ENCODE results near the gene ATP2A2.
"Not testable (repeated sequence)": the region's sequence is repeated elsewhere in the genome, so short reads cannot be mapped to it uniquely, and the experiment has no call there.

The ATP2A2 gene

GRCh38 chr12:110301065-110301806 is 20.2 kb downstream of the ATP2A2 start:
- DNase-seq = no peak

DNA sequence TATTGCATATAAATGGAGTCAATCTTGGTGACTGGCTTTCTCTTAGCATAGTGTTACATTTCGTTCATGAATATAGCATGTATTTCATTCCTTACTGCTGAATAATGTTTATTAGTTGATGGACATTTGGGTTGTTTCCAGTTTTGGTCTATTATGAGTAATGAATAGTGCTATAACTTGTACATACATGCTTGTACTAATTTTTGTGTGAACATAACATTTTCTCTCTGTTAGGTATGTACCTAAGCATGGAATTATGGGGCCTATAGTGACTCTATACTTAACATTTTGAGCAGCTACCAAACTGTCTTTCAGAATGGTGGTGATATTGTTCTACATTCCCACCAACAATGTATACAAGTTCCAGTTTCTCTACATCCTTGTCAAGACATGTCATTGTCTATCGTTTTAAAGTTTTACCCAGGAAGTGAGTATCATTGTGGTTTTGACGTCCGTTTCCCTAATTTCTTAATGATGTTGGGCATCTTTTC is 23.1 kb downstream of the ATP2A2 start:
- no peak for DNase-seq

DNA sequence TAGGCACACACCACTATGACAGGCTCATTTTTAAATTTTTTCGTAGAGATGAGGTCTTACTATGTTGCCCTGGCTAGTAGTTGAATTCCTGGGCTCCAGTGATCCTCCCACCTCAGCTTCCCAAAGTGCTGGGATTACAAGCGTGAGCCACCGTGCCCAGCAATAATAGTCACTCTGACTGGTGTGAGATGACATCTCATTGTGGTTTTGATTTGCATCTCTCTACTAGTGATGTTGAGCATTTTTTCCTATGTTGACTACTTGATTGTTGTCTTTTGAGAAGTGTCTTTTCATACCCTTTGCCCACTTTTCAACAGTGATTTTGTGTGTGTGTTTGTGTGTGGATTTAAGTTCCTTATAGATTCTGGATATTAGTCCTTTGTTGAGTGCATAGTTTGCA is 26.3 kb downstream of the ATP2A2 start:
- no peak for DNase-seq

DNA sequence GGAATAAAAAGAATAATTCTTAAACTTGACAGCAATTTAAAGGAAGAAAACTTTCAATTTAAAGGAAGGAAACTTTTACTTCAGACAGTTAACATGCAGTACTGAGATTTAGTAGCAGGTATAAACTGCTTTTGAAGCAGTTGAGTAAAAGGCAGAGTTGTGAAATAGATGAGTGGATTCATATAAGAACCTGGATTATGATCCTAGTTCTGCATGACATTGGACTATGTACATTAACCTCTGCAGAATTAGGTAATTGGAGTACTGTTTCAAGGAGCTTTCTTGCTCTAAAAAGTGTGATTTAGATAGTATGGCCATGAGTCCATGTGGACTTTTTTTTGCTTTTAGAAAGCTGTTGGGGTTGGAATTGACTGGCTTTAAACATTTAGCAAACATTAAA is 29.7 kb downstream of the ATP2A2 start:
- DNase-seq = no peak

- DNase-seq = no peak
Measured at GRCh38 chr12:110311903-110312302, 30.9 kb downstream of the ATP2A2 start.

DNA sequence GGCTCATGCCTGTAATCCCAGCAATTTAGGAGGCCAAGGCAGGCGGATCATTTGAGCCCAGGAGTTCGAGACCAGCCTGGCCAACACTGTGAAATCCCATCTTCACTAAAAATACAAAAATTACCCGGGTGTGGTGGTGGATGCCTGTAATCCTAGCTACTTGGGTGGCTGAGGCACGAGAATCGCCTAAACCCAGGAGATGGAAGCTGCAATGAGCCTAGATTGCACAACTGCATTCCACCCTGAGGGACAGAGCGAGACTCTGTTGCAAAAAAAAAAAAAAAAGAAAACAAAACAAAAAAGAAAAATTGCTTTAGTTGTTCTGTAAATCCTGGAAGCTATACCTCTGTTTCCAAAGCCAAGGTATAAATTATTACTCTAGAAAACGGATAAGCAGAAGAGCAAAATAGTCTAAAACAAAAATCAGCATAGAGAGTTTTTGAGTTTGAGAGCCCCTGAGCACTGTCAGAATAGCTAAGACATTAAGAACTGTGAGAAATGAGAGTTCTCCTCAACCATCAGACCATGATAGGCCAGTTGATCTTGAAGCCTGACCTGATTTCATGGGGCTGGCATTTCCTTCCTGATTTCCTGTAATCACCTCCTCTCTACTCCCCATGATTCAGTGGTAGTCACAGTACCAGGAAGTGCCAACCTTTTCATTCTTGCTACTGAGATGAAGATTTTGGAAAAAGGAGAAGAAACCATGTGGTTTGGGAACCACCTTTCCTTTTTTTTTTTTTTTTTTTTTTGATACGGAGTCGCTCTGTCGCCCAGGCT is 31.7 kb downstream of the ATP2A2 start:
- no peak for DNase-seq

DNA sequence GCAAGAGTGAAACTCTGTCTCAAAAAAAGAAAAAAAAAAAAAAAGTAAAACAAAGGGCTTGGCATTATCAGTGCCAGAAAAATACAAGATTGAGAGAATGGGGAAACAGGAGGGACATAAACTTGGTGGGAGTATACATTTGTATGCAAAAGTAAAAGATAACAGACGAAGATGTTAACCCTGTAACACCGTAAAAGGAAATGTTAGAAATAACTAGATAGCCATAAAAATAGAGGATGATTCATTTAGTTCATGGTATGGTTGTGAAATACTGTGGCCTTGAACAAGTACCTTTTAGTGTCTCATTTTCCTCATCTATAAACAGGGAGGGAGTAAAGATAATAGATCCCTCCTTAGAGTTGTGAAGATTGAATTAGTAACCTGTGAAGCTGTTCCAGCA is 33.3 kb downstream of the ATP2A2 start:
- no peak for DNase-seq

GRCh38 chr12:110316861-110317260 is 35.8 kb downstream of the ATP2A2 start:
- DNase-seq = no peak

- DNase-seq = no peak
Measured at GRCh38 chr12:110317911-110318310, 36.9 kb downstream of the ATP2A2 start.

DNA sequence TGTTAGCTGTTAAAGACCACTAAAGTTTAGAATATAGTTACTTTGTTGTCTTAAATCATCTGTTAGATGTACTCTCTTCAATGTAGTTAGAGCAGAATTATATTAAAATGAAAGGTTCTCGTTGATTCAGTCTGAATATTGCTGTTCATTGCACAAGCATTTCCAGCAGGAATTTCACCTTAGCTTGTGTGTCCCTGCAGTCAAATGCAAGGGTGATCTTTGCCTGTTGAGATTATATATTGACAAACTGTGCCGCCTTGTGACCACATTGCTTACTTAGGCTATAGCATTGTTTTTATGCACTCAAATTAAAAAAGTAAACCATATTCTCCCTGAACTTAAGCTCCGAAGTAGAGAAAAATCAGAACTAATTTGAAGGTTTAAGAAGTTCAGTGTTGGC is 39.5 kb downstream of the ATP2A2 start:
- DNase-seq = no peak

- DNase-seq = no peak
Measured at GRCh38 chr12:110329710-110330109, 48.7 kb downstream of the ATP2A2 start.

DNA sequence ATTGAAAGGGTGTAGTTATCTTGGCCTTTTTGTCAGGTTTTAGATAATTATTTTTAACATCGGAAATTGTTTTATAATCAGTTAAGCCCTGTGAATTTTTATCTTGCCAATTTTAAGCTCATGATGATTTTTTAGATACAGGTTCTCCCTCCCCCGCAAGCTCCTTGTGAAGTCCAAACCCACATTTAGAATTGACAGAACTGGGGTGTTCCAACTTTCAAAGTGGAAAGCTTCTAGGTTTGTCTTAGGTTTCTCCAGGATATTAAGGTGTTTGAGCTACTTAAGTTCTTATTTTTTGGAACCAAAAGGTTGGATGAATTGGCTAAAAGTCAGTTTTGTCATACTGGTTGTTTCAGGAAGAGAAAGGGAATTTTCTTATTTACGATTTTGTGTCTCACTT is 49.1 kb downstream of the ATP2A2 start:
- DNase-seq = no peak

- DNase-seq = no peak
Measured at GRCh38 chr12:110330544-110330943, 49.5 kb downstream of the ATP2A2 start.

DNA sequence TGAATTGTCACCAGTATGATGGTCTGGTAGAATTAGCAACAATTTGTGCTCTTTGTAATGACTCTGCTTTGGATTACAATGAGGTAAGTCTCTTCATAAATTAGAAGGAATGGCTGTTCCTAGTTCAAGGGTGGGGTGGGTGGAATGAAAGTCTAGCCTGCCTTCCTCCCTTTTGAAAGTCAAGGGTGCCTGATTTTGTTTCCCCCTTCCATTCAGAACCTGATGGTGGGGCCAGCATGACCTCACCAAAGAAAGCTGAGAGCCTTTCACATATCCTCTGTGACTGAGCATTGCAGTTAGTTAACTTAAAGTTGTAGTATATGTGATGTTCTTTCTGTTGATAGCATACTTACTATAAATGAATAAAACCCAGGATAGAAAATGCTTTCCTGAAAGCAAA is 52.2 kb downstream of the ATP2A2 start:
- no peak for DNase-seq

DNA sequence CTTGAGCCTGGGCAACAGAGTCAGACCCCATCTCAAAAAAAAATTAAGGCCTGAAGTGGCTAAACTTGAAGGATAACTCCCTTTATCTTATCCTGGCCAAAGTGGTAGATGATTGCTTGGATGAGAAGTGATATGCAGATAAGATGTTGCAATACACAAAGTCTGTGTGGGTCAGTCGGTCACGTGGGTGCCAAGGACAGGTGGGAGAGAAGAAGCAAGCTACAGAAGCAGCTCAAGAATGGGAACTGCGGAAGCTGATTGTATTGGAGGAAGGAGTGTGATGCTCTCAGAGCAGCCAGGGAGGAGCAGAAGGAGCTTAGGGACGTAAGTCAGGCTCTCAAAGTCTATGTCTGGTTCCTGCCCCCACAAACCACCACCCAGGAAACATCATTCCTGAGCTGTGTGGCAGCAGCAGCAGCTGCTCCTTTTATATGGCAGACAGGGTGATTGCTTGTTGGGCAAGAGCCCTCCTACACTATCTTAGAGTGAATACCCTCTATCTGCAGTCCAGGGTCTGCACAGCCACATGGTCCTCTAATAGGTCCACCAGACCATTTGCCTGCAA is 54.5 kb downstream of the ATP2A2 start:
- DNase-seq = no peak

DNA sequence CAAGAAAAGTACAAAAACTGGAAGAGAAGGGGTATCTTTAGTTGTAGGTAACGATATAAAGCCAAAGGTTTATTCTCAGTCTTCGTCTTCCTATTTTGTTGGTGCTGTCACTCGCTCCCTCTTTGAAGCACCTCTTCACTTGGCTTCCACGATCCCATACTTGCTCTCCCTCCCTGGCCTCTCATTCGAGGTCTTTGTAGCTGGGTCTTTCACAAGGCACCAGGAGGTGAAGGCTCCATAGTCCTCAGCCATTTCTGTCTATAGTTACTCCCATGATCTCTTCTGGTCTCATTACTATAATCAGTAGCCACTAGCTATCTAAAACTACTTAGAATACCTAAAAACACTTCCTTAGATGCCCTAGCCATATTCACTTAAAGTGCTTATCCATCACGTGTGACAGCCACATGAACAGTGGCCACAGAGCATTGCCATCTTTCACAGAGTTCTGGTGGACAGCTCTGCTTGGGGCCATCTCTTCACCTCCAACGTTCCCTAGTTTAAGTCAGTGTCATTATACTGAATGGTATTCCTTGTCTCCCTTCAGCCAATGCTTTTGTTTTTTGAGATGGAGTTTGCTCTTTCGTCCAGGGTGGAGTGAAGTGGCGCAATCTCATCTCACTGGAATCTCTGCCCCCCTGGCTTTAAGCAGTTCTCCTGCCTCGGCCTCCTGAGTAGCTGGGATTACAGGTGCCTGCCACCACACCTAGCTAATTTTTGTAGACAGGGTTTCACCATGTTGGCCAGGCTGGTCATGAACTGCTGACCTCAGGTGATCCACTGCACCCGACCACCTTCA is 57.1 kb downstream of the ATP2A2 start:
- no peak for DNase-seq

- peak; percentile 10 for DNase-seq
Measured at GRCh38 chr12:110338754-110339153, 57.7 kb downstream of the ATP2A2 start.

- DNase-seq = no peak
Measured at GRCh38 chr12:110339184-110339952, 58.3 kb downstream of the ATP2A2 start.

DNA sequence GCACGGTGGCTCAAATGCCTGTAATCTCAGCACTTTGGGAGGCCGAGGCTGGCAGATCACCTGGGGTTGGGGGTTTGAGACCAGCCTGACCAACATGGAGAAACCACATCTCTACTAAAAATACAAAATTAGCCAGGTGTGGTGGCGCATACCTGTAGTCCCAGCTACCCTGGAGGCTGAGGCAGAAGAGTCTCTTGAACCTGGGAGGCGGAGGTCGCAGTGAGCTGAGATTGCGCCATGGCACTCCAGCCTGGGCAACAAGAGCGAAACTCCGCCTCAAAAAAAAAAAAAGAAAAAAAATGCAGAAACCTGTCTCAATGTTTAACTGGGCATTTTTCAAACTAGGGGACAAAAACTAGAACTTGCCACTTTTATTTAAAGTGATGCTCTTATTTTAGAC is 59.2 kb downstream of the ATP2A2 start:
- not testable (repeated sequence) for DNase-seq

GRCh38 chr12:110340706-110341105 is 59.7 kb downstream of the ATP2A2 start:
- no peak for DNase-seq

DNA sequence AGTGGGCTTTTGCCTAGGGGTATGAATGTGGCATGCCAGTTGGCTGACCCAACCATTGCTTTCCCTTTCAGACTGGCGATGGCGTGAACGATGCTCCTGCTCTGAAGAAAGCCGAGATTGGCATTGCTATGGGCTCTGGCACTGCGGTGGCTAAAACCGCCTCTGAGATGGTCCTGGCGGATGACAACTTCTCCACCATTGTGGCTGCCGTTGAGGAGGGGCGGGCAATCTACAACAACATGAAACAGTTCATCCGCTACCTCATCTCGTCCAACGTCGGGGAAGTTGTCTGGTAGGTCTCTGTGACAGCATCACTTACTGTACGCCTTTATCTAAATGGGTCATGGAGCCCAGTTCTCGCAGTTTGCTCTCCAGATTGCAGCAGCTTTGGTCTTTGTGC is 61.1 kb downstream of the ATP2A2 start:
- DNase-seq = no peak

GRCh38 chr12:110343114-110343513 is 62.1 kb downstream of the ATP2A2 start:
- DNase-seq = no peak
